GM12874 (cell line): ENCODE results near the gene CALHM2.

Experiments
- CTCF ChIP-seq: IDR thresholded peaks from 2 replicates; pipeline ENCODE4 v1.5.1; 2011; ENCODE audit warnings: low read depth, mild to moderate bottlenecking, control low read depth, low read length, moderate library complexity; ENCODE audit not compliant: insufficient read depth

CALHM2 gene

GRCh38 chr10:103440416-103440815 is 11.8 kb downstream of the CALHM2 start:
- TF ChIP-seq CTCF: no peak

GRCh38 chr10:103439776-103440175 is 12.4 kb downstream of the CALHM2 start:
- no peak for TF ChIP-seq CTCF

- TF ChIP-seq CTCF: no peak
These were observed 18.3 kb downstream of the CALHM2 start for GRCh38 chr10:103433858-103434257.

- TF ChIP-seq CTCF: no peak
These were observed 20.3 kb downstream of the CALHM2 start for GRCh38 chr10:103431902-103432301.

GRCh38 chr10:103429647-103430046 is 22.5 kb downstream of the CALHM2 start:
- TF ChIP-seq CTCF: no peak

- TF ChIP-seq CTCF: no peak
These were observed 23.1 kb downstream of the CALHM2 start for GRCh38 chr10:103428989-103429643.

GRCh38 chr10:103427866-103428265 is 24.3 kb downstream of the CALHM2 start:
- TF ChIP-seq CTCF: no peak
